ENCODE results near the gene CIZ1. TPM values are rescaled to one million over a fixed set of nuclear protein-coding genes. Genes with fewer than 3 reads are reported as not detected.
"Not testable (repeated sequence)": the region's sequence is repeated elsewhere in the genome, so short reads cannot be mapped to it uniquely, and the experiment has no call there.

CIZ1 gene, protein sequence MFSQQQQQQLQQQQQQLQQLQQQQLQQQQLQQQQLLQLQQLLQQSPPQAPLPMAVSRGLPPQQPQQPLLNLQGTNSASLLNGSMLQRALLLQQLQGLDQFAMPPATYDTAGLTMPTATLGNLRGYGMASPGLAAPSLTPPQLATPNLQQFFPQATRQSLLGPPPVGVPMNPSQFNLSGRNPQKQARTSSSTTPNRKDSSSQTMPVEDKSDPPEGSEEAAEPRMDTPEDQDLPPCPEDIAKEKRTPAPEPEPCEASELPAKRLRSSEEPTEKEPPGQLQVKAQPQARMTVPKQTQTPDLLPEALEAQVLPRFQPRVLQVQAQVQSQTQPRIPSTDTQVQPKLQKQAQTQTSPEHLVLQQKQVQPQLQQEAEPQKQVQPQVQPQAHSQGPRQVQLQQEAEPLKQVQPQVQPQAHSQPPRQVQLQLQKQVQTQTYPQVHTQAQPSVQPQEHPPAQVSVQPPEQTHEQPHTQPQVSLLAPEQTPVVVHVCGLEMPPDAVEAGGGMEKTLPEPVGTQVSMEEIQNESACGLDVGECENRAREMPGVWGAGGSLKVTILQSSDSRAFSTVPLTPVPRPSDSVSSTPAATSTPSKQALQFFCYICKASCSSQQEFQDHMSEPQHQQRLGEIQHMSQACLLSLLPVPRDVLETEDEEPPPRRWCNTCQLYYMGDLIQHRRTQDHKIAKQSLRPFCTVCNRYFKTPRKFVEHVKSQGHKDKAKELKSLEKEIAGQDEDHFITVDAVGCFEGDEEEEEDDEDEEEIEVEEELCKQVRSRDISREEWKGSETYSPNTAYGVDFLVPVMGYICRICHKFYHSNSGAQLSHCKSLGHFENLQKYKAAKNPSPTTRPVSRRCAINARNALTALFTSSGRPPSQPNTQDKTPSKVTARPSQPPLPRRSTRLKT
- total RNA-seq, result 56.7 and 76.7 TPM in 2 replicates

DNA sequence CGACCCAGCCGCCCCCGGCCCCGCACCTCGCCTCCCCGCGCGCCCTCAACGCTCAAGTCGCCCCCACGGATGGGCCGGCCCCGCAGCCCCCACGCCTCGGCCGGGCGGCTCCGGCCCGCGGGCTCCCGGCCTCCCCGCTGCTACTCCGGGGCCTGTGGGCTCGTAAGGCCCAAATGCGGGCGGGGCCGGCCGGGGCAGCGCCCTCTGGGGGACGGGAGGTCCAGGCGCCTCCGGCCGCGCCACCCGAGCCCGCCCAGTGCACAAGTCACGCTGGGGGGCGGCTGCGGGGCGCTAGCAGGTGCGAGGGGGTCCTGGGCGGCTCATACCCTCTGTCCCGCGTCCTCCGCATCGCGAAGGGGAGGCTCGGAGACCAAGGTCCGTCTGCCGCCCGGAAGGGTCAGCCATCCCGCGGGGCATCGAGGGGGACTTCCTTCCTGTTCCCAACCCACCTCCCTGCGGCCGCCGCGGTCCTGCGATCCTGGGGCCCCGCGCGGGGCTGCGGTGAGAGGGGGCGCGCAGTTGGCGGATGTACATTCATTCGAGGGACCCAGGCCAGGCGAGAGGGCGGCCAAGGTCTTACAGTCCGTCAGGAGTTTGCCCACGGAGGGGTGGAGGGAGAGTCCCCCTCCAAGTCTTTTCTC is at the start of gene CIZ1:
CIZ1 (minus strand) TSS at position 167 of the 641 bp plus-strand sequence. CDS start 715 bp downstream, outside the sequence.
- no peak for DNase-seq (ENCODE audit: low read depth)
- peak; percentile 65 for TF ChIP-seq CTCF (conservative IDR thresholded peaks at IDR 0.05; ENCODE audit: low read depth, low read length)
- peak within 1 kb of the TSS; percentile 92 for H3K4me3 ChIP-seq (ENCODE audit: low read depth, low read length)

DNA sequence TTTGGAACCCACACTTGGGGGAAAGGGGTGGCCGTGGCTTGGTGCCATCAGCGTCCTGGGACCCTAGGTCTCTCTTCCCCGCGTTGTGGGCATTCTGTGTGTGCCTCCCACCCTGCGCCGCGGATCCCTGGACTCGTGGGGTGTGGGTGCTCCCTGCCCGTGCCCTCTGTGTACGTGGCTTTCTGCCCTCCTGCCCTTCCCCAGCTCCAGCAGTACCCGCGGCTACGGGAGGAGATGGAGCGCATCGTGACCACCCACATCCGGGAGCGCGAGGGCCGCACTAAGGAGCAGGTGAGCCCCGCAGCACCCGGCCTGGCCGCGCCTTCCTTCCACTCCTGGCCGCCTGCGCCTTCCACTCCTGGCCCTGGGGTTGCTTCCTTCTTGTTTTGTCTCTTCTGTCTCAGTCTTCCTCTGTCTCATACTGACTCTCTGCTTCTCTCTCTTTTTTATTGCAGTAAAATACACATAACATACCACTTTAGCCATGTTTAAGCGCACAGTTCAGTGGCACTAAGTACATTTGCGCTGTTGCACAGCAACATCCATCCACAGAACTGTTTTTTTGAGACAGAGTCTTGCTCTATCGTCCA is 42.5 kb upstream of the CIZ1 start:
- no peak for DNase-seq (ENCODE audit: low read depth)
- H3K4me3 ChIP-seq (ENCODE audit: low read depth, low read length), result no peak overlapping the region
- no peak for TF ChIP-seq CTCF (conservative IDR thresholded peaks at IDR 0.05; ENCODE audit: low read depth, low read length)

- H3K4me3 ChIP-seq (ENCODE audit: low read depth, low read length), result no peak overlapping the region
- TF ChIP-seq CTCF (conservative IDR thresholded peaks at IDR 0.05; ENCODE audit: low read depth, low read length), result no peak
Measured at GRCh38 chr9:128232528-128233428, 41.4 kb upstream of the CIZ1 start.

GRCh38 chr9:128231638-128232527 is 40.5 kb upstream of the CIZ1 start:
- H3K4me3 ChIP-seq (ENCODE audit: low read depth, low read length), result no peak overlapping the region

More at GRCh38 chr9:128232528-128233428, 41.4 kb upstream of the CIZ1 start:
- no peak for DNase-seq (ENCODE audit: low read depth)

GRCh38 chr9:128230897-128231296 is 39.5 kb upstream of the CIZ1 start:
- DNase-seq (ENCODE audit: low read depth); H3K4me3 ChIP-seq (ENCODE audit: low read depth, low read length): not testable (repeated sequence)

More at GRCh38 chr9:128231638-128232527, 40.5 kb upstream of the CIZ1 start:
- no peak for TF ChIP-seq CTCF (conservative IDR thresholded peaks at IDR 0.05; ENCODE audit: low read depth, low read length)
- DNase-seq (ENCODE audit: low read depth), result no peak

DNA sequence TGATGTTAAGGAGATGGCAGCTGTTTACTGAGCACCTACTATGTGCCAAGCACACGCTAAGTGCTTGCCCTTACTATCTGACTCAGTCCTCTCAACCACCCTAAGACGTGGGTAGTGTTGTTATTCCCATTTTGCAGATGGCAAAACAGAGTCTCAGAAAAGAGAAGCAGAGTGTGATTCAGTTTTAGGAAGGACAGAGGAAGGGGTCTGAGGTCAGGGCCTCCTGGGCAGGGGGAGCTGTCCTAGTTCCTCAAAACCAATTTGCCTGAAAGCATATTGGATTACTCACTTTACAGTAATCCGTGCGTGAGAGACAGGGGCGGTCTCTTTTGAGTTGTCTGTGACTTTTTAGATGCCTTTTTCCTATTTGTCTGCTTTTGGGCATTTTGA is 35.0 kb upstream of the CIZ1 start:
- TF ChIP-seq CTCF (conservative IDR thresholded peaks at IDR 0.05; ENCODE audit: low read depth, low read length), result no peak
- DNase-seq (ENCODE audit: low read depth), result no peak
- no peak overlapping the region for H3K4me3 ChIP-seq (ENCODE audit: low read depth, low read length)
